Osteoblast (primary cell): ENCODE data around the gene MDFIC. TPM values are rescaled to one million over a fixed set of nuclear protein-coding genes. Genes with fewer than 3 reads are reported as not detected.

Source experiments
- DNase-seq: peaks from one replicate; pipeline ENCODE4 v3.0.0; 2011; ENCODE audit warnings: low spot score, mixed read lengths; ENCODE audit not compliant: insufficient read length; ENCODE audit errors: missing footprints
- H2AFZ ChIP-seq: 2 replicates; pipeline ENCODE4 v1.6.0; 2011; ENCODE audit warnings: mild to moderate bottlenecking, low read length
- H3K27ac ChIP-seq: 2 replicates; pipeline ENCODE4 v1.5.1; 2011; ENCODE audit warnings: mild to moderate bottlenecking, low read depth, low read length, moderate library complexity
- H3K27me3 ChIP-seq: 2 replicates; pipeline ENCODE4 v1.6.0; 2012; ENCODE audit warnings: mild to moderate bottlenecking, control low read depth, inconsistent platforms, low read length, moderate library complexity; ENCODE audit not compliant: insufficient read depth
- H3K36me3 ChIP-seq: 2 replicates; pipeline ENCODE4 v1.5.1; 2011; ENCODE audit warnings: mild to moderate bottlenecking, low read length, control low read depth, moderate library complexity; ENCODE audit not compliant: insufficient read depth
- H3K4me1 ChIP-seq: 2 replicates; pipeline ENCODE4 v1.5.1; 2011; ENCODE audit warnings: mild to moderate bottlenecking, low read length, control low read depth, moderate library complexity; ENCODE audit not compliant: insufficient read depth
- H3K4me2 ChIP-seq: 2 replicates; pipeline ENCODE4 v1.6.0; 2011; ENCODE audit warnings: mild to moderate bottlenecking, low read length; ENCODE audit not compliant: insufficient read depth
- H3K4me3 ChIP-seq: fragments of 200-600 bp; sonication (generic); 3 replicates; pipeline ENCODE4 v1.5.1; 2012; ENCODE audit warnings: mild to moderate bottlenecking, low read length, inconsistent platforms; ENCODE audit not compliant: insufficient read depth
- H3K79me2 ChIP-seq: 2 replicates; pipeline ENCODE4 v1.6.0; 2012; ENCODE audit warnings: mild to moderate bottlenecking, low read length, control low read depth, inconsistent platforms; ENCODE audit not compliant: insufficient read depth
- H3K9me3 ChIP-seq: 2 replicates; pipeline ENCODE4 v1.5.1; 2011; ENCODE audit warnings: low read depth, low read length, control low read depth
- H4K20me1 ChIP-seq: 2 replicates; pipeline ENCODE4 v1.6.0; 2012; ENCODE audit warnings: mild to moderate bottlenecking, low read length, control low read depth; ENCODE audit not compliant: insufficient read depth
- total RNA-seq: library from RNA; depleted of rRNA; stranded (reverse); fragments of >200 nt; gene quantifications from 2 replicates; pipeline ENCODE4 v1.2.3, GENCODE V29; 2012
- TF ChIP-seq, protein P1 (sequence below): IDR thresholded peaks from 2 replicates; pipeline ENCODE4 v1.5.1; 2011; ENCODE audit warnings: mild to moderate bottlenecking, low read depth, low read length, moderate library complexity; ENCODE audit errors: extremely low read depth

Gene MDFIC
- total RNA-seq, 1 donor, result 68.8 TPM

DNA sequence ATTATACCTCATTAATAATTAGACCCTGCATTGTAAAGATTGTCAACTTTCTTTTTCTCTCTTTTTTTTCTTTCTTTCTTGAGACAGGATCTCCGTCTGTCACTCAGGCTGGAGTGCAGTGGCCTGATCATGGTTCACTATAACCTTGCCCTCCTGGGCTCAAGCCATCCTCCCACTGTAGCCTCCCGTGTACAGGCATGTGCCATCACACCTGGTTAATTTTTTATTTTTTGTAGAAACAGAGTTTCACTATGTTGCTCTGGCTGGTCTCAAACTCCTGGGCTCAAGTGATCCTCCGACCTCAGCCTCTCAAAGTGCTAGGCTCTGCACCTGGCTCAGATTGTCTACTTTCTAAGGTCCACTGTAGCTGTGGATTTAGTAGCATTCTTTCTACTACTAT is 50.7 kb downstream of the MDFIC start:
- Histone ChIP-seq H3K27me3 (no peaks in the 10 kb centered on the region), H3K9me3 (no peaks in the 10 kb centered on the region), H4K20me1 (no peaks in the 10 kb centered on the region), H3K4me3 (no peak overlapping the region), H3K27ac (no peak overlapping the region), H3K79me2 (peaks cover 86% of the 10 kb centered on the region), H3K4me1 (peaks cover 8% of the 10 kb centered on the region), H2AFZ (no peak overlapping the region), H3K36me3 (no peaks in the 10 kb centered on the region), H3K4me2 (no peak overlapping the region)
- TF ChIP-seq, protein P1, sequence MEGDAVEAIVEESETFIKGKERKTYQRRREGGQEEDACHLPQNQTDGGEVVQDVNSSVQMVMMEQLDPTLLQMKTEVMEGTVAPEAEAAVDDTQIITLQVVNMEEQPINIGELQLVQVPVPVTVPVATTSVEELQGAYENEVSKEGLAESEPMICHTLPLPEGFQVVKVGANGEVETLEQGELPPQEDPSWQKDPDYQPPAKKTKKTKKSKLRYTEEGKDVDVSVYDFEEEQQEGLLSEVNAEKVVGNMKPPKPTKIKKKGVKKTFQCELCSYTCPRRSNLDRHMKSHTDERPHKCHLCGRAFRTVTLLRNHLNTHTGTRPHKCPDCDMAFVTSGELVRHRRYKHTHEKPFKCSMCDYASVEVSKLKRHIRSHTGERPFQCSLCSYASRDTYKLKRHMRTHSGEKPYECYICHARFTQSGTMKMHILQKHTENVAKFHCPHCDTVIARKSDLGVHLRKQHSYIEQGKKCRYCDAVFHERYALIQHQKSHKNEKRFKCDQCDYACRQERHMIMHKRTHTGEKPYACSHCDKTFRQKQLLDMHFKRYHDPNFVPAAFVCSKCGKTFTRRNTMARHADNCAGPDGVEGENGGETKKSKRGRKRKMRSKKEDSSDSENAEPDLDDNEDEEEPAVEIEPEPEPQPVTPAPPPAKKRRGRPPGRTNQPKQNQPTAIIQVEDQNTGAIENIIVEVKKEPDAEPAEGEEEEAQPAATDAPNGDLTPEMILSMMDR, result no peak
- no peak for DNase-seq

DNA sequence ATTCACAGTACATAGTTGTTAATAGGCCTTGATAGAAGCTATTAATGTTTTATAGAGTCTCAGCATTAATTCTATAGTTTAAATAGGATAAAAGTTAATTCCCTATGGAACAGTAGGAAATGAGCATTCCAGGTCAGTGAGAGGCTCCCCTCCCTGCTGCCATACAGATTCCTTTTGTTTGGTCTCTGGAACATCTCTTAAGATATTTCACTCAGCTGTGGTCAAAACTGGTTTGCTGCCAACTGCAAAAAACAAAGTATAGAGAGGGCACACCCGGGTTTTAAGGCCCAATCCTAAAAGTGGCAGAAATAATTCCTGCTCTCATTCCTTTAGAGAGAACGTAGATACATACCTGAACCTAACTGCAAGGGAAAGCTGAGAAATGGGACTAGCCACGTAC is 51.3 kb downstream of the MDFIC start:
- Histone ChIP-seq H3K4me2 (no peak overlapping the region), H3K9me3 (no peaks in the 10 kb centered on the region), H3K27ac (no peak overlapping the region), H2AFZ (no peak overlapping the region), H3K4me1 (peaks cover 8% of the 10 kb centered on the region), H3K79me2 (peaks cover 81% of the 10 kb centered on the region), H3K27me3 (no peaks in the 10 kb centered on the region), H3K36me3 (no peaks in the 10 kb centered on the region), H4K20me1 (no peaks in the 10 kb centered on the region), H3K4me3 (no peak overlapping the region)
- TF ChIP-seq, protein P1, result no peak
- DNase-seq, result no peak

DNA sequence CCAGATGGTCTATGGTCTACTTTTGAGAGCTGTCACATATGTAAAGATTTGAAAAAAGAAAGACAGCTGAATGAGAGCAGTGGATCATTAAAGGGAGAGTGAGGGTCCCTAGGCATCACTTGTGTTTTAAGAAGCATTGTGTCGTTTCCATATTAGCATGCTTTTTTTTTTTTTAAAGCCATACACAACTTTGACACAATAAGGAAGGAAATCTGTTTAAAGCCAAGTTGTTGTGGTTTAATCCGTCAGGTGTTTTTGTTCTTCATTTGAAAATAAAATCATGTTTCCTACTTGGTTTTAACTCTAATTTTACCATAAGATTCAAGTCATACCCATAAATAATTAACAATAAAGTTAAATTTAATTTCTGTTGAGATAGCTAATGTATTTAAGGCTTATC is 53.5 kb downstream of the MDFIC start:
- TF ChIP-seq, protein P1, result no peak

DNA sequence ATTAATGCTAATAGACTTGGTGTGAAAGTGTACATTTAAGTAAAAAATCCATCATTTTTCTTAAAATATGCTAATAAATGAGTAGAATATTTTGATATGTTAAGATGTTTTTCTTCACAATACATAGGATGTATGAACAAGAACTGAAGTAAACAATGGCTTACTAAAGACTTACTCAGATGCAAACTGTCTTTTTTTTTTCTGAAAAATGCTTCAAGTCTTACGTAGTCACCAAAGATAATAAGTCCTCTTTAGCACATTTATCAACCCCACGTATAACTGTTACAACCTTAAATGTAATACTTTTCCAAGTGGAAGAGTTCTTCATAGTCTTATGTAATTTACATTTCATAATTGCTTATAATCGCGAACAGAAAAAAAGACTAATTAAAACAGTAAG is 54.8 kb downstream of the MDFIC start:
- peaks cover 8% of the 10 kb centered on the region for H3K4me1 ChIP-seq
- no peak for DNase-seq
- no peaks in the 10 kb centered on the region for H3K36me3 ChIP-seq
- H3K4me2 ChIP-seq, result no peak overlapping the region
- H3K9me3 ChIP-seq, result no peaks in the 10 kb centered on the region
- H3K27me3 ChIP-seq, result no peaks in the 10 kb centered on the region
- TF ChIP-seq, protein P1, result no peak
- no peak overlapping the region for H3K4me3 ChIP-seq
- H4K20me1 ChIP-seq, result no peaks in the 10 kb centered on the region
- no peak overlapping the region for H3K27ac ChIP-seq
- H3K79me2 ChIP-seq, result peaks cover 49% of the 10 kb centered on the region
- H2AFZ ChIP-seq, result no peak overlapping the region

More for the DNA sequence above, 53.5 kb downstream of the MDFIC start:
- Histone ChIP-seq H3K9me3 (no peaks in the 10 kb centered on the region), H2AFZ (no peak overlapping the region), H3K36me3 (no peaks in the 10 kb centered on the region), H3K27ac (no peak overlapping the region), H4K20me1 (no peaks in the 10 kb centered on the region), H3K4me2 (no peak overlapping the region), H3K4me1 (peaks cover 8% of the 10 kb centered on the region), H3K4me3 (no peak overlapping the region), H3K27me3 (no peaks in the 10 kb centered on the region), H3K79me2 (peaks cover 60% of the 10 kb centered on the region)
- DNase-seq, result no peak
